Renal pelvis (tissue), 3 donors: ENCODE data around the gene SLC30A4. TPM values are rescaled to one million over a fixed set of nuclear protein-coding genes. Genes with fewer than 3 reads are reported as not detected.

Experiments used
- polyA plus RNA-seq, 3 donors: library from polyadenylated mRNA; unstranded; fragments of 120-200 nt; gene quantifications; one replicate each; pipeline ENCODE4 v1.2.1, GENCODE V29; 2013; ENCODE audit not compliant: insufficient read length in 3 of 3

Gene SLC30A4
- polyA plus RNA-seq, 3 donors: 6.7 to 9.2 (median 8.4) TPM

Other genes starting within 250 kb of the SLC30A4 start
- 100 to 1,000 TPM; 214 to 245 (median 232) TPM for gene GATM, start 144.2 kb downstream of the SLC30A4 start, polyA plus RNA-seq
- gene BLOC1S6, start 64.6 kb upstream of the SLC30A4 start, polyA plus RNA-seq: 10 to 100 TPM; 34.7 to 48.2 (median 43.2) TPM
- 10 to 100 TPM; 22.6 to 25.4 (median 23.9) TPM for gene SQOR, start 112.3 kb upstream of the SLC30A4 start, polyA plus RNA-seq